Putamen (tissue), 1 donor: Measurements from ENCODE around the gene OR2F2.

Experiments used
- DNase-seq: peaks from one replicate; pipeline ENCODE4 v3.0.0-alpha.2; 2016; ENCODE audit warnings: low spot score

Gene OR2F2

GRCh38 chr7:143914938-143915652 lies 19.9 kb upstream of the OR2F2 start:
- no peak for DNase-seq

GRCh38 chr7:143924851-143925250 lies 10.2 kb upstream of the OR2F2 start:
- DNase-seq, result no peak

- peak; percentile 59 for DNase-seq
Observed at GRCh38 chr7:143929224-143929920, 5.7 kb upstream of the OR2F2 start.

- DNase-seq, result no peak
Observed at GRCh38 chr7:143931739-143932138, 3.3 kb upstream of the OR2F2 start.

- DNase-seq, result peak; percentile 79
Observed at GRCh38 chr7:143936087-143937009, 1.3 kb downstream of the OR2F2 start.

GRCh38 chr7:143938379-143939243 lies 3.6 kb downstream of the OR2F2 start:
- DNase-seq, result peak; percentile 36

GRCh38 chr7:143945423-143945822 lies 10.4 kb downstream of the OR2F2 start:
- DNase-seq, result no peak

- no peak for DNase-seq
Observed at GRCh38 chr7:143947111-143947510, 12.1 kb downstream of the OR2F2 start.

- no peak for DNase-seq
Observed at GRCh38 chr7:143948733-143949132, 13.7 kb downstream of the OR2F2 start.

GRCh38 chr7:143953421-143953820 lies 18.4 kb downstream of the OR2F2 start:
- DNase-seq, result no peak

GRCh38 chr7:143954135-143954534 lies 19.1 kb downstream of the OR2F2 start:
- no peak for DNase-seq

- no peak for DNase-seq
Observed at GRCh38 chr7:143954544-143954943, 19.5 kb downstream of the OR2F2 start, which contains the start of gene OR2F1. Gene OR2F1, plus strand, starts transcription at chr7:143954844. Its CDS starts 5,127 bp downstream, at chr7:143959971.

GRCh38 chr7:143958781-143959180 lies 23.7 kb downstream of the OR2F2 start:
- no peak for DNase-seq

GRCh38 chr7:143960813-143961610 lies 26.0 kb downstream of the OR2F2 start:
- DNase-seq, result peak; percentile 72

GRCh38 chr7:143965280-143965679 lies 30.2 kb downstream of the OR2F2 start:
- DNase-seq, result no peak

GRCh38 chr7:143967398-143967797 lies 32.4 kb downstream of the OR2F2 start:
- DNase-seq, result no peak

GRCh38 chr7:143973870-143974416 lies 38.9 kb downstream of the OR2F2 start:
- DNase-seq, result no peak

- no peak for DNase-seq
Observed at GRCh38 chr7:143974459-143974858, 39.4 kb downstream of the OR2F2 start.

GRCh38 chr7:143975617-143976016 lies 40.6 kb downstream of the OR2F2 start:
- DNase-seq, result no peak

GRCh38 chr7:143978585-143978984 lies 43.6 kb downstream of the OR2F2 start:
- no peak for DNase-seq
